H1 (cell line): ENCODE data around the gene HSPA5. TPM values are rescaled to one million over a fixed set of nuclear protein-coding genes. Genes with fewer than 3 reads are reported as not detected.

ENCODE experiments used
- HDAC6 ChIP-seq: IDR thresholded peaks from one replicate; pipeline ENCODE4 v1.7.1; 2012; ENCODE audit warnings: low read depth, mild to moderate bottlenecking, inconsistent platforms, low read length, moderate library complexity
- SP4 ChIP-seq: IDR thresholded peaks from 2 replicates; pipeline ENCODE4 v1.6.1; 2012; ENCODE audit warnings: low read length, inconsistent platforms
- polyA plus RNA-seq, 7 experiments: library from polyadenylated mRNA; depleted of rRNA in 3 of 7; stranded (reverse) in 5 of 7; unstranded in 2 of 7; fragments of >200 nt in 5 of 7; fragments of 200-250 nt in 2 of 7; gene quantifications; 1 replicate in 5 of 7; 2 replicates in 1 of 7; 4 replicates in 1 of 7; pipeline versions ENCODE4 v1.2.1 to v1.2.3, GENCODE V29; 2011 to 2013; ENCODE audit warnings: missing spikeins in 2 of 7, mixed read lengths in 2 of 7
- total RNA-seq: library from RNA; stranded (reverse); fragmentation: NEBNext Ultra II Directional; extraction: Animal tissue kit (Norgen Biotek cat#: 25700); gene quantifications from 2 replicates; pipeline ENCODE4 v1.2.1, GENCODE V29; 2021
- TF ChIP-seq, protein P1 (sequence below): fragments of 300-600 bp; sonication (generic); IDR thresholded peaks from 2 replicates; pipeline ENCODE4 v1.7.1; 2012; ENCODE audit warnings: low read length, moderate library complexity, mild to moderate bottlenecking, inconsistent platforms; ENCODE audit not compliant: insufficient replicate concordance

HSPA5 gene
- total and polyA plus RNA-seq, 2 of the 8 experiments (the other 6 are each of a cell fraction or from before 2014, with no cell fraction given) = 91.3 to 352 TPM

DNA sequence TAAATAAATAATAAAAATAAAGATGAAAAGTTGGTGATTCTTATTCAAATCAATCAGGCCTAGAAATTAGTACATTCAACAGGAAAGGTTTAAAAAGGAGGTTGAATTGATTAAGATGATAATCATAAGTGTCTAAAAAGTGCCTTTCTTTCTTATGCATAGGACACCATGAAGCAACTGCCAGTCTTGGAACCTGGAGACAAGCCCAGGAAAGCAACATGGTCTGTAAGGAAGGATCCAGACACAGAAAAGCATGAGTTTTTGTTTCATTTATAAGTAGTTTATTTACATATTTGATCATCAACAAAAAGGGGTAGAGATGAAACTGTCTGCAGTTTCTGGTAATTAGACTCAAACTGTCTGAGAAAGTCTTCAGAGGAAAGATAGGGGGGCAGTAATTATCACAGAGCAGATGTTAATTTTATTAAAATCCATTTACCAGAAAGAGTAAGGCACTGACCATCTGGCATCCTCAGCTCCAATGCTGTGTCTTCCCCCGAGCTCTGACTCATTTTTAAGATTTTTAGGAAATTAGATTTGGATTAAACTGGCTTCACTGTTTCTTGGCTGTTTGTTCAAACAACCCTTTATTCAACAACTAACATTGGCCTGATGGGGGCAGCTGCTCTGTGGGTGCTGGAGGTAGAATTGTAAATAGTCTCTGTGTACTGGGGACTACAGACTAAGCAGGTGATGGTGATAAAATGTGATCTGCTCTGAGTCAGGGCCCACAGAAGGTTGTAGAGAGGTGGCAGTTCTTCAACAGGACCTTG is 38.1 kb downstream of the HSPA5 start (continued):
- TF ChIP-seq, protein P1, sequence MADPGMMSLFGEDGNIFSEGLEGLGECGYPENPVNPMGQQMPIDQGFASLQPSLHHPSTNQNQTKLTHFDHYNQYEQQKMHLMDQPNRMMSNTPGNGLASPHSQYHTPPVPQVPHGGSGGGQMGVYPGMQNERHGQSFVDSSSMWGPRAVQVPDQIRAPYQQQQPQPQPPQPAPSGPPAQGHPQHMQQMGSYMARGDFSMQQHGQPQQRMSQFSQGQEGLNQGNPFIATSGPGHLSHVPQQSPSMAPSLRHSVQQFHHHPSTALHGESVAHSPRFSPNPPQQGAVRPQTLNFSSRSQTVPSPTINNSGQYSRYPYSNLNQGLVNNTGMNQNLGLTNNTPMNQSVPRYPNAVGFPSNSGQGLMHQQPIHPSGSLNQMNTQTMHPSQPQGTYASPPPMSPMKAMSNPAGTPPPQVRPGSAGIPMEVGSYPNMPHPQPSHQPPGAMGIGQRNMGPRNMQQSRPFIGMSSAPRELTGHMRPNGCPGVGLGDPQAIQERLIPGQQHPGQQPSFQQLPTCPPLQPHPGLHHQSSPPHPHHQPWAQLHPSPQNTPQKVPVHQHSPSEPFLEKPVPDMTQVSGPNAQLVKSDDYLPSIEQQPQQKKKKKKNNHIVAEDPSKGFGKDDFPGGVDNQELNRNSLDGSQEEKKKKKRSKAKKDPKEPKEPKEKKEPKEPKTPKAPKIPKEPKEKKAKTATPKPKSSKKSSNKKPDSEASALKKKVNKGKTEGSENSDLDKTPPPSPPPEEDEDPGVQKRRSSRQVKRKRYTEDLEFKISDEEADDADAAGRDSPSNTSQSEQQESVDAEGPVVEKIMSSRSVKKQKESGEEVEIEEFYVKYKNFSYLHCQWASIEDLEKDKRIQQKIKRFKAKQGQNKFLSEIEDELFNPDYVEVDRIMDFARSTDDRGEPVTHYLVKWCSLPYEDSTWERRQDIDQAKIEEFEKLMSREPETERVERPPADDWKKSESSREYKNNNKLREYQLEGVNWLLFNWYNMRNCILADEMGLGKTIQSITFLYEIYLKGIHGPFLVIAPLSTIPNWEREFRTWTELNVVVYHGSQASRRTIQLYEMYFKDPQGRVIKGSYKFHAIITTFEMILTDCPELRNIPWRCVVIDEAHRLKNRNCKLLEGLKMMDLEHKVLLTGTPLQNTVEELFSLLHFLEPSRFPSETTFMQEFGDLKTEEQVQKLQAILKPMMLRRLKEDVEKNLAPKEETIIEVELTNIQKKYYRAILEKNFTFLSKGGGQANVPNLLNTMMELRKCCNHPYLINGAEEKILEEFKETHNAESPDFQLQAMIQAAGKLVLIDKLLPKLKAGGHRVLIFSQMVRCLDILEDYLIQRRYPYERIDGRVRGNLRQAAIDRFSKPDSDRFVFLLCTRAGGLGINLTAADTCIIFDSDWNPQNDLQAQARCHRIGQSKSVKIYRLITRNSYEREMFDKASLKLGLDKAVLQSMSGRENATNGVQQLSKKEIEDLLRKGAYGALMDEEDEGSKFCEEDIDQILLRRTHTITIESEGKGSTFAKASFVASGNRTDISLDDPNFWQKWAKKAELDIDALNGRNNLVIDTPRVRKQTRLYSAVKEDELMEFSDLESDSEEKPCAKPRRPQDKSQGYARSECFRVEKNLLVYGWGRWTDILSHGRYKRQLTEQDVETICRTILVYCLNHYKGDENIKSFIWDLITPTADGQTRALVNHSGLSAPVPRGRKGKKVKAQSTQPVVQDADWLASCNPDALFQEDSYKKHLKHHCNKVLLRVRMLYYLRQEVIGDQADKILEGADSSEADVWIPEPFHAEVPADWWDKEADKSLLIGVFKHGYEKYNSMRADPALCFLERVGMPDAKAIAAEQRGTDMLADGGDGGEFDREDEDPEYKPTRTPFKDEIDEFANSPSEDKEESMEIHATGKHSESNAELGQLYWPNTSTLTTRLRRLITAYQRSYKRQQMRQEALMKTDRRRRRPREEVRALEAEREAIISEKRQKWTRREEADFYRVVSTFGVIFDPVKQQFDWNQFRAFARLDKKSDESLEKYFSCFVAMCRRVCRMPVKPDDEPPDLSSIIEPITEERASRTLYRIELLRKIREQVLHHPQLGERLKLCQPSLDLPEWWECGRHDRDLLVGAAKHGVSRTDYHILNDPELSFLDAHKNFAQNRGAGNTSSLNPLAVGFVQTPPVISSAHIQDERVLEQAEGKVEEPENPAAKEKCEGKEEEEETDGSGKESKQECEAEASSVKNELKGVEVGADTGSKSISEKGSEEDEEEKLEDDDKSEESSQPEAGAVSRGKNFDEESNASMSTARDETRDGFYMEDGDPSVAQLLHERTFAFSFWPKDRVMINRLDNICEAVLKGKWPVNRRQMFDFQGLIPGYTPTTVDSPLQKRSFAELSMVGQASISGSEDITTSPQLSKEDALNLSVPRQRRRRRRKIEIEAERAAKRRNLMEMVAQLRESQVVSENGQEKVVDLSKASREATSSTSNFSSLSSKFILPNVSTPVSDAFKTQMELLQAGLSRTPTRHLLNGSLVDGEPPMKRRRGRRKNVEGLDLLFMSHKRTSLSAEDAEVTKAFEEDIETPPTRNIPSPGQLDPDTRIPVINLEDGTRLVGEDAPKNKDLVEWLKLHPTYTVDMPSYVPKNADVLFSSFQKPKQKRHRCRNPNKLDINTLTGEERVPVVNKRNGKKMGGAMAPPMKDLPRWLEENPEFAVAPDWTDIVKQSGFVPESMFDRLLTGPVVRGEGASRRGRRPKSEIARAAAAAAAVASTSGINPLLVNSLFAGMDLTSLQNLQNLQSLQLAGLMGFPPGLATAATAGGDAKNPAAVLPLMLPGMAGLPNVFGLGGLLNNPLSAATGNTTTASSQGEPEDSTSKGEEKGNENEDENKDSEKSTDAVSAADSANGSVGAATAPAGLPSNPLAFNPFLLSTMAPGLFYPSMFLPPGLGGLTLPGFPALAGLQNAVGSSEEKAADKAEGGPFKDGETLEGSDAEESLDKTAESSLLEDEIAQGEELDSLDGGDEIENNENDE = no peak
- TF ChIP-seq SP4 = no peak
- no peak for TF ChIP-seq HDAC6
